HepG2 (cell line): Measurements from ENCODE around the gene ARHGAP33. TPM values are rescaled to one million over a fixed set of nuclear protein-coding genes. Genes with fewer than 3 reads are reported as not detected.

ENCODE experiments used
- CAMTA2 ChIP-seq: sonication (generic); formaldehyde crosslinking; IDR thresholded peaks from 2 replicates; pipeline ENCODE4 v1.4.0; 2020; ENCODE audit warnings: mild to moderate bottlenecking, missing genetic modification reagents, borderline replicate concordance
- HOXA3 ChIP-seq: sonication (generic); formaldehyde crosslinking; IDR thresholded peaks from 2 replicates; pipeline ENCODE4 v1.5.0; 2020; ENCODE audit warnings: missing genetic modification reagents
- MATR3 ChIP-seq: sonication (generic); formaldehyde crosslinking; IDR thresholded peaks from 2 replicates; pipeline ENCODE4 v1.4.0; 2020; ENCODE audit warnings: missing genetic modification reagents
- MAX ChIP-seq: IDR thresholded peaks from 2 replicates; pipeline ENCODE4 v1.6.1; 2012; ENCODE audit warnings: inconsistent platforms
- MEF2D ChIP-seq: sonication (generic); formaldehyde crosslinking; IDR thresholded peaks from 2 replicates; pipeline ENCODE4 v1.5.1; 2020; ENCODE audit warnings: mild to moderate bottlenecking, missing genetic modification reagents
- MTF2 ChIP-seq: sonication (generic); formaldehyde crosslinking; IDR thresholded peaks from 2 replicates; pipeline ENCODE4 v1.5.0; 2020; ENCODE audit warnings: missing genetic modification reagents, borderline replicate concordance
- SP1 ChIP-seq, 2 experiments: fragments of 450-650 bp in 1 of 2; sonication (generic) in 1 of 2; formaldehyde crosslinking in 1 of 2; IDR thresholded peaks; 2 replicates each; pipeline versions ENCODE4 v1.4.0 to v1.6.1; 2016 to 2020; ENCODE audit warnings: missing genetic modification reagents in 1 of 2
- TCF7L2 ChIP-seq: IDR thresholded peaks from 2 replicates; pipeline ENCODE4 v1.6.1; 2011; ENCODE audit warnings: mild to moderate bottlenecking, low read depth, low read length, moderate library complexity
- TFDP2 ChIP-seq: sonication (generic); formaldehyde crosslinking; IDR thresholded peaks from 2 replicates; pipeline ENCODE4 v1.4.0; 2020; ENCODE audit warnings: missing genetic modification reagents
- ZNF512B ChIP-seq: sonication (generic); formaldehyde crosslinking; IDR thresholded peaks from 2 replicates; pipeline ENCODE4 v1.5.1; 2020; ENCODE audit warnings: missing genetic modification reagents, mild to moderate bottlenecking, borderline replicate concordance
- ZNF776 ChIP-seq: sonication (generic); formaldehyde crosslinking; IDR thresholded peaks from 2 replicates; pipeline ENCODE4 v1.4.0; 2020; ENCODE audit warnings: mild to moderate bottlenecking, missing genetic modification reagents
- polyA plus RNA-seq, 8 experiments: library from polyadenylated mRNA; depleted of rRNA in 3 of 8; stranded (reverse) in 7 of 8; unstranded in 1 of 8; fragments of >200 nt; fragmentation: Illumina TruSeq in 4 of 8; extraction: Trizol in 4 of 8; gene quantifications; 2 replicates each; pipeline versions ENCODE4 v1.2.1 to v1.2.3, GENCODE V29; 2011 to 2016; ENCODE audit warnings: low read depth in 4 of 8, missing spikeins in 1 of 8, mixed read lengths in 1 of 8; ENCODE audit not compliant: insufficient read depth in 1 of 8
- total RNA-seq, 5 experiments: library from RNA; depleted of rRNA; stranded (reverse); fragments of >200 nt; fragmentation: Illumina TruSeq; extraction: Trizol; gene quantifications; 2 replicates each; pipeline ENCODE4 v1.2.3, GENCODE V29; 2016; ENCODE audit warnings: low read depth in 1 of 5
- TF ChIP-seq, protein P1 (sequence below): sonication (generic); formaldehyde crosslinking; IDR thresholded peaks from 2 replicates; pipeline ENCODE4 v1.4.0; 2020; ENCODE audit warnings: missing genetic modification reagents, mild to moderate bottlenecking, borderline replicate concordance
- TF ChIP-seq, protein P2 (sequence below): sonication (generic); formaldehyde crosslinking; IDR thresholded peaks from 2 replicates; pipeline ENCODE4 v1.4.0; 2020; ENCODE audit warnings: mild to moderate bottlenecking, missing genetic modification reagents
- TF ChIP-seq, protein P3 (sequence below): IDR thresholded peaks from 2 replicates; pipeline ENCODE4 v1.6.1; 2016; ENCODE audit warnings: missing compliant biosample characterization, missing genetic modification reagents, borderline replicate concordance
- TF ChIP-seq, protein P4 (sequence below): sonication (generic); formaldehyde crosslinking; IDR thresholded peaks from 2 replicates; pipeline ENCODE4 v1.5.1; 2020; ENCODE audit warnings: missing genetic modification reagents, mild to moderate bottlenecking, borderline replicate concordance

ARHGAP33 gene
- total and polyA plus RNA-seq, 2 of the 13 experiments (the other 11 are each of a cell fraction or from before 2014, with no cell fraction given), result 1.3 to 2.7 TPM

- TF ChIP-seq, protein P1, sequence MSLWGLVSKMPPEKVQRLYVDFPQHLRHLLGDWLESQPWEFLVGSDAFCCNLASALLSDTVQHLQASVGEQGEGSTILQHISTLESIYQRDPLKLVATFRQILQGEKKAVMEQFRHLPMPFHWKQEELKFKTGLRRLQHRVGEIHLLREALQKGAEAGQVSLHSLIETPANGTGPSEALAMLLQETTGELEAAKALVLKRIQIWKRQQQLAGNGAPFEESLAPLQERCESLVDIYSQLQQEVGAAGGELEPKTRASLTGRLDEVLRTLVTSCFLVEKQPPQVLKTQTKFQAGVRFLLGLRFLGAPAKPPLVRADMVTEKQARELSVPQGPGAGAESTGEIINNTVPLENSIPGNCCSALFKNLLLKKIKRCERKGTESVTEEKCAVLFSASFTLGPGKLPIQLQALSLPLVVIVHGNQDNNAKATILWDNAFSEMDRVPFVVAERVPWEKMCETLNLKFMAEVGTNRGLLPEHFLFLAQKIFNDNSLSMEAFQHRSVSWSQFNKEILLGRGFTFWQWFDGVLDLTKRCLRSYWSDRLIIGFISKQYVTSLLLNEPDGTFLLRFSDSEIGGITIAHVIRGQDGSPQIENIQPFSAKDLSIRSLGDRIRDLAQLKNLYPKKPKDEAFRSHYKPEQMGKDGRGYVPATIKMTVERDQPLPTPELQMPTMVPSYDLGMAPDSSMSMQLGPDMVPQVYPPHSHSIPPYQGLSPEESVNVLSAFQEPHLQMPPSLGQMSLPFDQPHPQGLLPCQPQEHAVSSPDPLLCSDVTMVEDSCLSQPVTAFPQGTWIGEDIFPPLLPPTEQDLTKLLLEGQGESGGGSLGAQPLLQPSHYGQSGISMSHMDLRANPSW (CRISPR knock-in tag), result no peak
- TF ChIP-seq MEF2D (CRISPR knock-in tag) (no peak), MATR3 (CRISPR knock-in tag) (no peak), TCF7L2 (no peak), MAX (peak; percentile 39; the same call in 1 of the 2 replicates), ZNF512B (no peak), ZNF776 (CRISPR knock-in tag) (no peak), CAMTA2 (no peak), MTF2 (no peak), HOXA3 (CRISPR knock-in tag) (peak; percentile 80), SP1 (IDR thresholded peaks at IDR 0.05) (no peak), SP1 (CRISPR knock-in tag; IDR thresholded peaks at IDR 0.05) (peak; percentile 84), TFDP2 (peak; percentile 69)
- TF ChIP-seq, protein P2, sequence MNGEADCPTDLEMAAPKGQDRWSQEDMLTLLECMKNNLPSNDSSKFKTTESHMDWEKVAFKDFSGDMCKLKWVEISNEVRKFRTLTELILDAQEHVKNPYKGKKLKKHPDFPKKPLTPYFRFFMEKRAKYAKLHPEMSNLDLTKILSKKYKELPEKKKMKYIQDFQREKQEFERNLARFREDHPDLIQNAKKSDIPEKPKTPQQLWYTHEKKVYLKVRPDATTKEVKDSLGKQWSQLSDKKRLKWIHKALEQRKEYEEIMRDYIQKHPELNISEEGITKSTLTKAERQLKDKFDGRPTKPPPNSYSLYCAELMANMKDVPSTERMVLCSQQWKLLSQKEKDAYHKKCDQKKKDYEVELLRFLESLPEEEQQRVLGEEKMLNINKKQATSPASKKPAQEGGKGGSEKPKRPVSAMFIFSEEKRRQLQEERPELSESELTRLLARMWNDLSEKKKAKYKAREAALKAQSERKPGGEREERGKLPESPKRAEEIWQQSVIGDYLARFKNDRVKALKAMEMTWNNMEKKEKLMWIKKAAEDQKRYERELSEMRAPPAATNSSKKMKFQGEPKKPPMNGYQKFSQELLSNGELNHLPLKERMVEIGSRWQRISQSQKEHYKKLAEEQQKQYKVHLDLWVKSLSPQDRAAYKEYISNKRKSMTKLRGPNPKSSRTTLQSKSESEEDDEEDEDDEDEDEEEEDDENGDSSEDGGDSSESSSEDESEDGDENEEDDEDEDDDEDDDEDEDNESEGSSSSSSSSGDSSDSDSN (CRISPR knock-in tag), result no peak
- TF ChIP-seq, protein P3, sequence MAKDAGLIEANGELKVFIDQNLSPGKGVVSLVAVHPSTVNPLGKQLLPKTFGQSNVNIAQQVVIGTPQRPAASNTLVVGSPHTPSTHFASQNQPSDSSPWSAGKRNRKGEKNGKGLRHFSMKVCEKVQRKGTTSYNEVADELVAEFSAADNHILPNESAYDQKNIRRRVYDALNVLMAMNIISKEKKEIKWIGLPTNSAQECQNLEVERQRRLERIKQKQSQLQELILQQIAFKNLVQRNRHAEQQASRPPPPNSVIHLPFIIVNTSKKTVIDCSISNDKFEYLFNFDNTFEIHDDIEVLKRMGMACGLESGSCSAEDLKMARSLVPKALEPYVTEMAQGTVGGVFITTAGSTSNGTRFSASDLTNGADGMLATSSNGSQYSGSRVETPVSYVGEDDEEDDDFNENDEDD (CRISPR knock-in tag), result peak; percentile 86
- TF ChIP-seq, protein P4, sequence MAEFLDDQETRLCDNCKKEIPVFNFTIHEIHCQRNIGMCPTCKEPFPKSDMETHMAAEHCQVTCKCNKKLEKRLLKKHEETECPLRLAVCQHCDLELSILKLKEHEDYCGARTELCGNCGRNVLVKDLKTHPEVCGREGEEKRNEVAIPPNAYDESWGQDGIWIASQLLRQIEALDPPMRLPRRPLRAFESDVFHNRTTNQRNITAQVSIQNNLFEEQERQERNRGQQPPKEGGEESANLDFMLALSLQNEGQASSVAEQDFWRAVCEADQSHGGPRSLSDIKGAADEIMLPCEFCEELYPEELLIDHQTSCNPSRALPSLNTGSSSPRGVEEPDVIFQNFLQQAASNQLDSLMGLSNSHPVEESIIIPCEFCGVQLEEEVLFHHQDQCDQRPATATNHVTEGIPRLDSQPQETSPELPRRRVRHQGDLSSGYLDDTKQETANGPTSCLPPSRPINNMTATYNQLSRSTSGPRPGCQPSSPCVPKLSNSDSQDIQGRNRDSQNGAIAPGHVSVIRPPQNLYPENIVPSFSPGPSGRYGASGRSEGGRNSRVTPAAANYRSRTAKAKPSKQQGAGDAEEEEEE (CRISPR knock-in tag), result no peak
These were observed at the start of gene ARHGAP33 (continued) for GRCh38 chr19:35775298-35776101.
